Neural progenitor cell (in vitro differentiated cells): ENCODE measurements around the gene ZFPM1.

Experiments
- EZH2 ChIP-seq: fragments of 200-600 bp; sonication (generic); IDR thresholded peaks from 2 replicates; pipeline ENCODE4 v1.6.1; 2017; ENCODE audit warnings: antibody characterized with exemption, mild to moderate bottlenecking, moderate library complexity
- EZH2phosphoT487 ChIP-seq: fragments of 200-600 bp; sonication (generic); IDR thresholded peaks from 2 replicates; pipeline ENCODE4 v1.6.1; 2017; ENCODE audit warnings: antibody characterized with exemption
- TF ChIP-seq, protein P1 (sequence below): fragments of 200-600 bp; sonication (generic); IDR thresholded peaks from 2 replicates; pipeline ENCODE4 v1.5.1; 2017; ENCODE audit warnings: antibody characterized with exemption, mild to moderate bottlenecking

DNA sequence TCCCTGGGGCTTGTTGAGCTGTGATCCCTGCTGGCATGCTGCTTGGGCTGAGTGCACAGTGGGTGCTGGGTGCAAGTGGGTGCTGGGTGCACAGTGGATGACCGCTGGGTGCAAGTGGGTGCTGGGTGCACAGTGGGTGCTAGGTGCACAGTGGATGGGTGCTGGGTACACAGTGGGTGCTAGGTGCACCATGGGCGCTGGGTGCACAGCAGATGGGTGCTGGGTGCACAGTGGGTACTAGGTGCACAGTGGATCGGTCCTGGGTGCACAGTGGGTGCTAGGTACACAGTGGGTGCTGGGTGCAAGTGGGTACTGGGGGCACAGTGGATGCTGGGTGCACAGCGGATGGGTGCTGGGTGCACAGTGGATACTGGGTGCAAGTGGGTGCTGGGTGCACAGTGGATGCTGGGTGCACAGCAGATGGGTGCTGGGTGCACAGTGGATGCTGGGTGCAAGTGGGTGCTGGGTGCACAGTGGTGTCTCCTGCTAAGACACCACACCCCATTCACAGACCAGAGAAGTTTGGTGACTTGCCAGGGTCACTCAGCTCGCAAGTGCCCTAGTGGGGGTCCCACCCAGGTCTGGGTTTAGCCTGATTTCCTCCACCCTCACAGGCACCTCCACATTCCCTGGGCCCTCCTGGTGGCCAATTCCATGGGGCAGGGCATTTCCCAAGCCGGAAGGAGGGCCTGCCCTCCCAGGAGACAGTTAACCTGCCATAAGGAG lies 33.5 kb downstream of the ZFPM1 start:
- TF ChIP-seq EZH2 (no peak), EZH2phosphoT487 (no peak)
- TF ChIP-seq, protein P1, sequence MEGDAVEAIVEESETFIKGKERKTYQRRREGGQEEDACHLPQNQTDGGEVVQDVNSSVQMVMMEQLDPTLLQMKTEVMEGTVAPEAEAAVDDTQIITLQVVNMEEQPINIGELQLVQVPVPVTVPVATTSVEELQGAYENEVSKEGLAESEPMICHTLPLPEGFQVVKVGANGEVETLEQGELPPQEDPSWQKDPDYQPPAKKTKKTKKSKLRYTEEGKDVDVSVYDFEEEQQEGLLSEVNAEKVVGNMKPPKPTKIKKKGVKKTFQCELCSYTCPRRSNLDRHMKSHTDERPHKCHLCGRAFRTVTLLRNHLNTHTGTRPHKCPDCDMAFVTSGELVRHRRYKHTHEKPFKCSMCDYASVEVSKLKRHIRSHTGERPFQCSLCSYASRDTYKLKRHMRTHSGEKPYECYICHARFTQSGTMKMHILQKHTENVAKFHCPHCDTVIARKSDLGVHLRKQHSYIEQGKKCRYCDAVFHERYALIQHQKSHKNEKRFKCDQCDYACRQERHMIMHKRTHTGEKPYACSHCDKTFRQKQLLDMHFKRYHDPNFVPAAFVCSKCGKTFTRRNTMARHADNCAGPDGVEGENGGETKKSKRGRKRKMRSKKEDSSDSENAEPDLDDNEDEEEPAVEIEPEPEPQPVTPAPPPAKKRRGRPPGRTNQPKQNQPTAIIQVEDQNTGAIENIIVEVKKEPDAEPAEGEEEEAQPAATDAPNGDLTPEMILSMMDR, result no peak
